Kidney tubule cell (primary cell): ENCODE data around the gene RFXAP.
"Not testable (repeated sequence)": the region's sequence is repeated elsewhere in the genome, so short reads cannot be mapped to it uniquely, and the experiment has no call there.

Experiments
- DNase-seq: peaks from one replicate; pipeline ENCODE4 v3.0.0-alpha.2; 2018; ENCODE audit warnings: low spot score

Gene RFXAP

DNA sequence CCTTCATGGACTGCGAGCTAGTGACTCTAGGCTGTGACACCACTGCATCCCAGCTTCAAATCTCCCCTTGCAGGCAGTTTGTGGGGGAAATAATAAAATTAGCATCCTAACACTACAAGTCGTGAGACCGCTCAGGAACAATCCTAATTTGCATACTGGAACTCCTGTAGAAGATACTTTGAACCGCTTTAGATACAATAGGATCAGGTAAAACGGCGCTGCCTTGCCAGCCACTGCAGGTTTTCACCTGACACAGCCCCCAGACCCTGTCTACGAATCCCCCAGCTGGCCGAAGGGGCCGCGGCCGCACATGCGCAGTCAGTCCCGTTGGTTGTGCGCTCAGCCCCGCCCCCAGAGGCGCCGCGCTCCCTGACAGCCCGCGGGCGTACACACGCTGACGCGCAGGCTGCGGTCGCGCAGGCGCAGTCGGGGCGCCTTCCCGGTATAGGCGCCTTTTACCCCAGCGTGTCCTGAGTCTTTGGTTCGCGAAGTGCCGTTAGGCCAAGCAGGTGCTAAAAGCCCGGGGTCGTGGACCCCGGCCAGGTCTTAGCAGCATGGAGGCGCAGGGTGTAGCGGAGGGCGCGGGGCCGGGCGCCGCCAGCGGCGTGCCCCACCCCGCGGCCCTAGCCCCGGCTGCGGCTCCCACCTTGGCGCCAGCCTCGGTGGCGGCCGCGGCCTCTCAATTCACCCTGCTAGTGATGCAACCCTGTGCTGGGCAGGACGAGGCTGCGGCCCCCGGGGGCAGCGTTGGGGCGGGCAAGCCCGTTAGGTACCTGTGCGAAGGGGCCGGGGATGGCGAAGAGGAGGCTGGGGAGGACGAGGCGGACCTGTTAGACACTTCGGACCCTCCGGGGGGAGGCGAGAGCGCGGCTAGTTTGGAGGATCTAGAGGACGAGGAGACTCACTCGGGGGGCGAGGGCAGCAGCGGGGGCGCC lies at the start of gene RFXAP:
RFXAP (plus strand) TSS at position 419 of the 935 bp plus-strand sequence; CDS start at position 555, 136 bp downstream.
- peak; percentile 89 for DNase-seq

GRCh38 chr13:36769545-36769944 lies 49.5 kb upstream of the RFXAP start:
- no peak for DNase-seq

GRCh38 chr13:36770741-36771140 lies 48.3 kb upstream of the RFXAP start:
- DNase-seq, result no peak

- no peak for DNase-seq
Measured at GRCh38 chr13:36772853-36773252, 46.2 kb upstream of the RFXAP start.

DNA sequence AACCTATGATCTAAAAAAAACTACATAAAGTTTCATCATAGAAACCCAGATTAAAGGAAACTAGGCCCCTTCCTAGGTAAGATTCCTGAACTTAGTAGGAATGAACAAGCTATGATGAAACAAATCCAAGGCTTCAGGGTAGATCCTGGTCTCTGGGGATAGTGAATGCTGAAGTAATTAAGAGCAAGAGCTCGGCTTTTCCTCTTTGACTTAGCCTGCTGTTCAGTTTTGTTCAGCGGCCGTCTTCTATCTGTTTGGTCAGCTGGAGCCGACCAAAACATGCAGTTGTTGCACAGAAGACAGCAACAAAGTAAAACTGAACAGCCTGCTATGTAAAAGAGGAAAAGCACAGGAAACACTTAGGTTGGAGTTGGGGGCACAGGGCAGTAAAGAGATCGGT lies 44.1 kb upstream of the RFXAP start:
- DNase-seq, result no peak

GRCh38 chr13:36776175-36776574 lies 42.8 kb upstream of the RFXAP start:
- DNase-seq, result no peak

DNA sequence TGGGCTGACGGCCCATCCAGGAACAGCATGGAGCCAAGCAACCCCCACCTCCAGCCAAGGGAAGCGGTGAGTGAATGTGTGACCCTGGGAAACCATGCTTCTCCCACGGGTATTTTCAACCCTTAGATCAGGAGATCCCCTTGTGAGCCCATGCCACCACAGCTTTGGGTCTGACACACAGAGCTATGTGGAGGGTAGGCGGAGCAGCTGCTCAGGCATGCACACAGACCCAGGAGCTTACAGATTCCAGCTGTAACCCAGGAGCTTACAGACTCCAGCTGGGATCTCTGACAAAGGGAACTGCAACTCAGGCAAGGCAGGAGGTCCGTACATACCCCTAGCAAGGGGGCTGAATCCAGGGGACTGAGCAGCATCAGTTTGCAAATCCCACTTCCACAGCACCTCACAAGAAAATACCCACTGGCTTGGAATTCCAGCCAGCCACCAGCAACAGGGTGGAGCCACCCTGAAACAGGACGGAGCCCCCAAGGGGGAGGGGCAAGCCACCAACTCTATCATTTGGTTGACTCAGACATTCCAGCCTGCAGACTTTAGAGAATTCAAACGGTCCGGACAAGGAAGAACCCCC lies 40.8 kb upstream of the RFXAP start:
- peak; percentile 80 for DNase-seq

DNA sequence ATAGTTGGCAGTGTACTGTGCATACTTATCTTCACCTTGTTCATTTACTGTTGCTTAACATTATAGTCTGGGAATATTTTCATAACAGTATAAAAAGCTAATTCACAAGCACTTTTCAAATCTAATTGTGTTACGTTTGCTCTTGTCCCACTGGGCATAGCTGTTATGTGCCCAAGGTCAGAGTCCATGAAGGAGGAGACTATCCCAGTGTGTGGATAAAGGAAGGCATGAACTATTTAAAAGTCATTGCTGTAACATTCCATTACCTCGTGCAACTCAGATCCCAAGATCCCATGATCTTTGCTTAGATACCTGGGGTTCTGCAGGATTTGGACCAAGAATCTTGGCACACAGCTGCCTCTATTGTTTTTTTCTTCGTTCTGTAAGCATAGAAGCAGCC lies 35.1 kb upstream of the RFXAP start:
- DNase-seq, result no peak

DNA sequence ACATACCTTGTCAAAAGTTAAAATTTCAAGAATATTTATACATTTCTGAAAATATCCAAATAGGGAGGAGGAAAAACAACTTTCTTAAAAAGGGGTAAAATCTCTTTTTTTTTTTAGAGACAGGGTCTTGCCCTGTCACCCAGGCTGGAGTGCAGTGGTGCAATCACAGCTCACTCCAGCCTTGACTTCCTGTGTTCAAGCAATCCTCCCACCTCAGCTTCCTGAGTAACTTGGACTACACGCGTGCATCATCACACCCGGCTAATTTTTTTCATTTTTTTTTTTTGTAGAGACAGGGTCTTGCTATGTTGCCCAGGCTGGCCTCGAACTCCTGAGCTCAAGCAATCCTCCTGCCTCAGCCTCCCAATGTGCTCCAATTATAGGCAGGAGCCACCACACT lies 32.8 kb upstream of the RFXAP start:
- DNase-seq, result not testable (repeated sequence)

GRCh38 chr13:36787181-36787580 lies 31.8 kb upstream of the RFXAP start:
- DNase-seq, result peak; percentile 16

DNA sequence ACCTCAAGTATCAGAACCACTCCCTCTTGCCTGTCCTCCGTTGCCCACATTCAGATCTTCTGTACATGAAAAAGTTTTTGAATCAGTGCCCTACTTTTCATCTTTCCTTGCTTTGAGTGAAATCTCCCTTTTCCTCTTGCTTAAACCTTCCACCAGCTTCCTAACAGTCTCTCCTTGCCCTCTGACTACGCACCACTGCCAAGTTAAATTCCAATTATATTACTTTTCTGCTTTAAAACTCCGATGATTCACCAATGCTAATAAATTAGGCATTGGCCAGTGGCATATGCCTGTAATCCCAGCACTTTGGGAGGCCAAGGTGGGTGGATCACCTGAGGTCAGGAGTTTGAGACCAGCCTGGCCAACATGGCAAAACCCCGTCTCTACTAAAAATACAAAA lies 30.7 kb upstream of the RFXAP start:
- peak; percentile 80 for DNase-seq

GRCh38 chr13:36789061-36789460 lies 30.0 kb upstream of the RFXAP start:
- DNase-seq, result peak; percentile 86

- DNase-seq, result no peak
Measured at GRCh38 chr13:36789730-36790129, 29.3 kb upstream of the RFXAP start.

- DNase-seq, result no peak
Measured at GRCh38 chr13:36794706-36795105, 24.3 kb upstream of the RFXAP start.

- peak; percentile 73 for DNase-seq
Measured at GRCh38 chr13:36795463-36795862, 23.6 kb upstream of the RFXAP start.

GRCh38 chr13:36796052-36796451 lies 23.0 kb upstream of the RFXAP start:
- DNase-seq, result no peak

DNA sequence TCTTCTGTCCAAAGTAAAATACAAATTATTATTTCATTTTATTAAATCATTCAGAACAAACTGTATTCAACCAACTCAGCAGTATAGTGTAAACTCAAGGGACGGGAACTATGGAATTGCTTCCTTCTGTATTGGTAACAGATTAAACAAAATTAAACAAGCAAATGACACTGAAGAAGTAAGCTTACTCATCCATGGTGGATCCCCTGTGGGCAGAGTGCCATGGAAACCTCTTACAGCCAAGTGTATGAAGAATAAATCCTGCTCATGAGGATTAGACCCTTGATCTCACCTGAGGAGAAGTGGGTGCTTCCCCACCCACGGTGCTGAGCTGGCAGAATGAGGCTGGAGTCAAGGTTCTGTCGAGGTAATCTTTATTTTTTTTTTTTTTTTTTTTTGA lies 18.0 kb upstream of the RFXAP start:
- DNase-seq, result peak; percentile 87

DNA sequence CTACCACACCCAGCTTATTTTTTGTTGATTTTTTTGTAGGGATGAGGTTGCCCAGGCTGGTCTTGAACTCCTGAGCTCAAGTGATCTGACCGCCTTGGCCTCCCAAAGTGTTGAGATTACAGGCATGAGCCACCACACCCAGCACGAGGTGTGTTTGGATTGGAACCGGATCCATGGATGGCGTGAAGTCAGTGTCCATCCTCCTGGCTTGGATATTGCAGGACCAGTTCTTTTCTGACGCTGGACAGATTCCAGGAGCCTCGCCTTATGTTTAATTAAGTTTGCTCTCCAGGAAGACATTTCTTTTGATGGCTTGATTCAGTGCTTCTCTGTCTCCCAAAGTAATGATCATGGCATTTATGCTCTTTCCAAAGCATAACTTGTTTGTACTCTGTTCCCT lies 14.4 kb upstream of the RFXAP start:
- DNase-seq, result no peak

GRCh38 chr13:36806102-36806501 lies 12.9 kb upstream of the RFXAP start:
- peak; percentile 6 for DNase-seq

DNA sequence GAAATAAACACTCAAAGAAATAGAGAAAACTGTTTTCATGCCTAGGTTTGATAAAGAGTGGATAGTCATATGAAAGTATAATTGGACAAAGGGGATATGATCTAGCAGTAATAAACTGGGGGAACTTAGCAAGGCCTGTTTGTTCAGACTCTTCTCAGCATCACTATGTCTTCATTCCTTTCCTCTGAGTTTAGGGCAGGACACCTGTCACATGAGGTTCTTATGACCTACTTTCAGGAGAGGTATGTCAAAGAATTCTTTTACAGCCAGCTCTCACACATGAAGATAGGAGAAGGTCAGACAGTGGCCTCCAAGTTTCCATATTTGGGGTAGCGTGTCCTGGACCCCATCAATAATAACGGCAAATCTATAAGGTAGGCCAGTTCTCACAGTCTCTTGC lies 11.4 kb upstream of the RFXAP start:
- peak; percentile 61 for DNase-seq

DNA sequence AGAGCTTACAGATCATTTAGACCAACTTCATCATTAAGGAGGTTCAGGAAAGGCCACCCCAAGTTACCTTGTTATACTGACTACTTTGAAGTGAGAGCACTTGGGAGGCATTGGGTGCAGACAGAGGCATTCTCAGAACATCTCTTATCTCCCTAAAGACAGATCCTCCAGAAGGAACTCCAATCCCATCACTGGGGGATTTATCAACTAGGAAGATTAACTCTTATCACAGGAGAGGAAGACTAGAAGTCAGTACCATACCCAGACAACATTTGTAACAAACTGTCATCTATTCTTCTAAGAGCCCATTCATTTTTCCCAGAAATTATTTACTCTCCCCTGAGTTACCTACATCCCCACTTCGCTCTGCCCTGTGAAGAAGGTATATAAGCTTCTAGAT lies 5.8 kb upstream of the RFXAP start:
- DNase-seq, result no peak

GRCh38 chr13:36814465-36814864 lies 4.6 kb upstream of the RFXAP start:
- no peak for DNase-seq

DNA sequence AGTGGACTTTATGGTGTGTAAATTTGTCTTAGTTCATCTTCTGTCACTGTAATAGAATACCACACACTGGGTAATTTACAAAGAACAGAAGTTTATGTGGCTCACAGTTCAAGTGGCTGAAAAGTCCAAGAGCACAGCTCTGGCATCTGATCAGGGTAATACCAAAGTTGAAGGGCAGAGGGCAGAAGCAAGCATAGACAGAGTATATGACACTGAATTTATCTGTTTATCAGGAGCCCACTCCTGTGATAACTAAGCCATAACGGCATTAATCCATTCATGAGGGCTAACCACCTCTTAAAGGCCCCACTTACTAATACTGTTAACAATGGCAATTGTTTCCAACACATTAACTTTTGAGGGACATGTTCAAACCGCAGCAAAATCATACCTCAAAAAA lies 4.0 kb upstream of the RFXAP start:
- peak; percentile 12 for DNase-seq
